ENCODE data around the gene TP73.
"Not testable (repeated sequence)": the region's sequence is repeated elsewhere in the genome, so short reads cannot be mapped to it uniquely, and the experiment has no call there.

The TP73 gene

GRCh38 chr1:3618881-3619671 lies 33.2 kb upstream of the TP73 start:
- peak; percentile 85 for DNase-seq (ENCODE audit: low spot score)

GRCh38 chr1:3620708-3621107 lies 31.6 kb upstream of the TP73 start:
- DNase-seq (ENCODE audit: low spot score), result no peak

- not testable (repeated sequence) for DNase-seq (ENCODE audit: low spot score)
Measured at GRCh38 chr1:3621151-3621671, 31.1 kb upstream of the TP73 start.

GRCh38 chr1:3622102-3622501 lies 30.2 kb upstream of the TP73 start:
- DNase-seq (ENCODE audit: low spot score), result not testable (repeated sequence)

DNA sequence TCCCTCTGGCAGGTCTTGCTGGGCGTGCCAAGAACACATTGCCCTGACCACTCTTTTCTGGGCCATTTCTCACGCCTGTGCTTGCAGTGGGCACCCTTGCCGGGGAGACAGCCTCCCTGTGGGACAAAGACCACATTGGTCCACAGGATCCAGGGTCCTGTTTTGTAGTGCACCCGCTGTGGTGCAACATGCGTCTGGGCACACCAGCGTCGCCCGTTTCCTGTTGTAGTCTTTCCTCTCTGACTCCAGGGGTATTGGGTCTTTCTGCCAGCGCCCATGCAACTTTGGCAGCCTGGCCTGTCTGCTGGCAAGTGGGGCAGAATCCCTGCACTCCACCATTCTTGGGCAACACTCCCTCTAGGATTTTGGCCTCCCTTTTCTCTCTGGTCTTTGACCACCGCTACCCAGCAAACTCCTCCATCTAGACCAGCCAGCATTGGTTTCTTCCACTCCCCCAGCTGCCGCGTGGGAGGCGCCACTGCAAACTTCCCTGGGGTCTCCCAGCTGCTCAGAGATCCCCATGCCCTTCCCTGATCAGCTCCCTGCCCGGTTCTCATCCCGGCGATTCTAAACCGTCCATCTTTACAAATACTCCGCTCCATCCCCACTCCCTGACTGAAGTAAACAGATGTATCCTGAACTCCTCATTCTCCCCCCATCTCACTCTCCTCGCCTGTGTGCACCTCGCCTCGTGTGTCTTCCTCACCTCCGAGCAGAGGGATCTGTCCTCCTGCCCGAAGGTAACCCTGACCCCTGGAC lies 28.7 kb upstream of the TP73 start:
- peak; percentile 45 for DNase-seq (ENCODE audit: low spot score)

DNA sequence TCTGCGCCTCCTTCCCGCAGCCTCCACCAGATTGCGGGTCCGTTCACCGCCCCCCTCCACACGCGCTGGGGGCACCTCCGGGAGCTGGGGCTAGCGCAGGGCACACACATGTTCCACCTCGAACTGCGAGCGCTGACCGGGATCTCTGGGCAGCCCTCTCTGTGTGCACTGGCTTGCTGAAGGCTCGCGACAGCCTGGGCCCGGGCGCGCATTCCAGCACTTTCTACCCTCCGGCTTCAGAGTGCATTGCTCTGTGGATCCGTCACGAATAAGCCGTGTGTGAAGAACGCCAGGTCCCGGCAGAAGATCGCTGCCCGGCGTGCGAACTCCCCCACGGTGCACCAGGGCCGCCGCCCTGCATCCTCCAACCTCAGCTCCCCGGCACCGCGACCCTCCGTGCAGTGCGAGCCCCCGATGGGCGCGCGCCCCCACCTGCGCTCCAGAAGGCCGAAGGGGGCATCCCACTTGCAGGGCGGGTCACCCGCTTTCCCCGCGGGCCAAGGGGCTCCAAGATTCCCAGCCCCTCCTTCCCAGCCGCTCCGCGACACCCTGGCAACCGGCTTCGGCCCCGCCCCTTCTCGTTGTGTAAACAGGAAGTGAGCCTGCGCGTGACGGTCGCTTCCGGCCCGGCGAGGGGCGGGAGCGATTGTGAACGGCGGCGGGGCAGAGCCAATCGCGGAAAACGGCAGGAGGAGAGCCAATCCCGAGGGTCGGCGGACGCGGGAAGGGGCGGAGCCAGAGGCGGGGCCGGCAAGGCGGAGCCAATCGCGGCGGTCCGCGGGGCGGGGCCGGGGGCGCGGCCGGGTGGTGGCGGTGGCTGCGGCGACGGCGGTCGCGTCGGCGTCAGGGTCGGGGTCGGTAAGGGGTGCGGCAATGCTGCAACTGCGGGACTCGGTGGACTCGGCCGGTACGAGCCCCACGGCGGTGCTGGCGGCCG lies 27.8 kb upstream of the TP73 start, which contains the start of gene TPRG1L:
TPRG1L (plus strand) TSS at position 816 of the 937 bp plus-strand sequence; CDS start at position 874, 58 bp downstream.
- peak; percentile 100 for DNase-seq (ENCODE audit: low spot score)

- peak; percentile 76 for DNase-seq (ENCODE audit: low spot score)
Measured at GRCh38 chr1:3625151-3625907, 27.0 kb upstream of the TP73 start.

DNA sequence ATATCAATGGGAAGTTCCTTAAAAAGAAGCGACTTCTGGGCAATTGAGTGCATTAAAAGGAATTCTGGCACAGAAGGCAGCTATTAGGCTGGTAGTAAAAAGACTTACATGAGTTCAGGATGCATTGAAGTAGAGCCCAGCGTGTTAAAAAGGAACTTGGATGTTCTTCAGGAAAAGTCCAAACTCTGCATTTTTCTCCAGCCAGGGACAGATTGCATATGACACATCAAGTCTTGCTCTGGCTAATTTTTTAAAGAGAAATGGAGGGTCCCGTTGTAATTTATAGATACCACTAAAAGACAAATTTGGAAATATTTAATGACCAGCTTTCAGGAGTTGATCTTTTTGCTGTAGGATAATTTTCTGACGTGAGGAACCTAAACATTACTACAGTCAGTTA lies 26.3 kb upstream of the TP73 start:
- no peak for DNase-seq (ENCODE audit: low spot score)

DNA sequence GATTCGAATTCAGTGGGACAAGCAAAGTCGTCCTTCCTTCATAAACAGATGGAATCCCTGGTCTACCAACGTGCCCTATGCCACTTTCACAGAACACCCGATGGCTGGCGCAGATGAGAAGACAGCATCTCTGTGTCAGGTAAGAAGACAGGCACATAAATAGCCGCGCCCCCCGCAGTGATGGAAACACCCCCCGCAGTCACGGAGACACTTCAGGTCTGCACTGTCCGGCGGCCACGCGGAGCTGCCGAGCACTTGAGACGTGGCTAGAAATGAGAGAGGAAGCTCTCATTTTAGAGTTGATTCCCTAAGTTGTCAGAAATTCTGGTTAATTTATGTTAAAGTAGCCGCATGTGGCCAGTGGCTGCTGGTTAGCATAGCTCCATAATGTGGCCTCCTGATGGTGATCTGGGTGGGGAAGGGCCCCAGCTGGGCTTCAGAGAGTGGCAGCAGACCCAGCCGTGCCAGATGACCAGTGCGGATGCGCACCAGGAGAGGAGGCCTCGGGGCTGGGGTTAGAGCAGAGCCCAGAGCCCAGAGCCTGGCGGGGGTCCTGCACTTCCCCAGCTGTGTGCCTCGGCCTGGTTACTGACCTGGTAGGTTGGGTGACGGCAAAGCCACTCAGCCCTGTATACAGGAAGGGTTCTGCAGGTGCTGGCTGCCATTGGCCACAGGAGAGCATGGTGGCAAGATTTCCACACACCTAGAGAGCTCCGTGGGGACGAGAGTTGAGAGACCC lies 24.6 kb upstream of the TP73 start:
- no peak for DNase-seq (ENCODE audit: low spot score)

DNA sequence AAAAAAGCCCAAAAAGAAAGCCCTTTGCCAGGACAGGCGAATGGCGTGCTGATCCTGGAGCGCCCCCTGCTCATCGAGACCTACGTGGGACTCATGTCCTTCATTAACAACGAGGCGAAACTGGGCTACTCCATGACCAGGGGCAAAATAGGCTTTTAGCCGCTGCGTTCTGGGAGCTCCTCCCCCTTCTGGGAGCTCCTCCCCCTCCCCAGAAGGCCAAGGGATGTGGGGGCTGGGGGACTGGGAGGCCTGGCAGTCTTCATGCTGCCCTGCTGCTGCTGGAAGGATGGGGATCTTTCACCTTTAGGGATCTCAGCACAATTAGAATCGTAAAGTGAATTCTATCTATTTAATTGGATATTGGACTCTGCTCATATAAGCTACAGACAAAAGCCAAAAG lies 23.9 kb upstream of the TP73 start:
- DNase-seq (ENCODE audit: low spot score), result no peak

- DNase-seq (ENCODE audit: low spot score), result no peak
Measured at GRCh38 chr1:3629561-3630160, 22.7 kb upstream of the TP73 start.

DNA sequence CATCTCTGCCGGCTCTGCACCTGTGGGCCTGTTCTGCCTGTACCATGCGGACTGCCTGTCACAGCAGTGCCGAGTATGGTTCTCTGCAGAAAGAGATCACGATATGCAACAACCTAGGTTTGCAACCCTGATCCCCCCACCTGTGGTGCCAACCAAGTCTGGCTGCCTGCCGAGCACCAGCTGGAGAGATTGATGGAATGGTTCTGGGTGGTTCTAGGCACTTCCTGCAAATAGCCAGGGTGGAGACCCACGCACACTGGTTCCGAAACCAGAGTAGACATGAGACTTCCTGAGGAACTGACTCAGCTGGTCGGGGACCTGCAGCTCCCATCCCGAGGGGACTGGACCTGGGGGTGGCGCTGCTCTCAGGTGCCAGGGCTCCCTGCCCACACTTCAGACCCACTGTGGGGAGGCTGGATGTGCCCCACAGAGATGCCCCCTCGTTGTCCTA lies 22.1 kb upstream of the TP73 start:
- no peak for DNase-seq (ENCODE audit: low spot score)

- DNase-seq (ENCODE audit: low spot score), result no peak
Measured at GRCh38 chr1:3630914-3631313, 21.4 kb upstream of the TP73 start.

GRCh38 chr1:3631320-3632260 lies 20.7 kb upstream of the TP73 start:
- DNase-seq (ENCODE audit: low spot score), result no peak

GRCh38 chr1:3632298-3632697 lies 20.0 kb upstream of the TP73 start:
- no peak for DNase-seq (ENCODE audit: low spot score)

DNA sequence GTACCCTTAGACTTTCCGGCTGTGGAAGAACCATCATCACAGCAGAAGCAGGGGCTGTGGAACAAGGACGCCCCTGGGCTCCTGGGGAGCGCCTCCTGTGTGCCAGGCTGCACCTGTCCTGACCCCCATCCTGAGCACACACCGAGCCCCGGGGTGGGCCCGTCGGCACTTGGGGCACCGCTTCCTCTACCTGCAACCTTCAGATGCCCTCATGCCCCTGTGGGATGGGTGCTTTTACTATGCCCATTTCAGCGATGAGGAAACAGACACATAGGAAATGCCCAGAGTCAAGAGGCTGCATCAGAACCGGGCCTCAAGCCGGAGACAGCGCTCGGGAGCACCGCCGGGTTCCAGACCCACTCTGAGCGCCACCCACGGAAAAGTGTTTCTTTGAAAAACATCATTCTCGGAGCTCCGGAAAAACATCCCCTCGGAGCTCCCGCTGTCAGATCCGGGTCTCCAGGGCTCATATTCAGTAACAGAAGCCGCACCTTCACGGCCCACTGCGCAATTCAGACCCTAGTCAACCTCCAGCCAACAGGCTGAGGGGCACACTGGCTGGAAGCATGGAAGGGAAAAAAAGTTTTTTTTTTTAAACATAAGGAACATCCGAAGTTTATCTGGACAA lies 19.5 kb upstream of the TP73 start:
- DNase-seq (ENCODE audit: low spot score), result no peak

GRCh38 chr1:3633344-3634058 lies 18.8 kb upstream of the TP73 start:
- no peak for DNase-seq (ENCODE audit: low spot score)
